Type B pancreatic cell (in vitro differentiated cells): ENCODE results near the gene SLC13A2. TPM values are rescaled to one million over a fixed set of nuclear protein-coding genes. Genes with fewer than 3 reads are reported as not detected.

Experiments
- DNase-seq: peaks from one replicate; pipeline ENCODE4 v3.0.0; 2021; ENCODE audit warnings: mixed read lengths; ENCODE audit not compliant: unreplicated experiment; ENCODE audit errors: extremely low spot score
- H3K27ac Mint-ChIP-seq: 2 replicates; pipeline ENCODE4 v1.8.0; 2021; ENCODE audit warnings: mild to moderate bottlenecking, mixed read lengths
- H3K27me3 Mint-ChIP-seq: 2 replicates; pipeline ENCODE4 v1.8.0; 2021; ENCODE audit warnings: mixed read lengths
- H3K36me3 Mint-ChIP-seq: 2 replicates; pipeline ENCODE4 v1.8.0; 2021; ENCODE audit warnings: mixed read lengths
- H3K4me1 Mint-ChIP-seq: one replicate; pipeline ENCODE4 v1.8.0; 2021; ENCODE audit warnings: mixed read lengths; ENCODE audit not compliant: unreplicated experiment
- H3K4me3 Mint-ChIP-seq: 2 replicates; pipeline ENCODE4 v1.8.0; 2021; ENCODE audit warnings: mild to moderate bottlenecking, mixed read lengths
- H3K9me3 Mint-ChIP-seq: 2 replicates; pipeline ENCODE4 v1.8.0; 2021; ENCODE audit warnings: mixed read lengths
- CTCF ChIP-seq: fragments of 200-600 bp; sonication (generic); conservative IDR thresholded peaks from 2 replicates; pipeline ENCODE4 v1.5.0; 2021; ENCODE audit warnings: antibody characterized with exemption, mild to moderate bottlenecking
- total RNA-seq: library from RNA; stranded (reverse); gene quantifications from 2 replicates; pipeline ENCODE4 v1.2.1, GENCODE V29; 2021; ENCODE audit warnings: low replicate concordance

Gene SLC13A2
- total RNA-seq, 1 donor from 2014 or later: 1.2 TPM

- Mint-ChIP-seq H3K4me3 (no peak overlapping the region), H3K27me3 (peaks cover 19% of the 10 kb centered on the region), H3K36me3 (no peaks in the 10 kb centered on the region), H3K27ac (no peak overlapping the region), H3K9me3 (no peaks in the 10 kb centered on the region), H3K4me1 (peaks cover 19% of the 10 kb centered on the region)
- no peak for DNase-seq
- TF ChIP-seq CTCF: no peak
Measured at GRCh38 chr17:28511858-28512461, 38.5 kb downstream of the SLC13A2 start.

- DNase-seq: no peak
- H3K36me3 Mint-ChIP-seq: no peaks in the 10 kb centered on the region
- no peak overlapping the region for H3K4me3 Mint-ChIP-seq
- no peak for TF ChIP-seq CTCF
- no peaks in the 10 kb centered on the region for H3K9me3 Mint-ChIP-seq
- no peak overlapping the region for H3K27ac Mint-ChIP-seq
- peaks cover 15% of the 10 kb centered on the region for H3K4me1 Mint-ChIP-seq
- peaks cover 16% of the 10 kb centered on the region for H3K27me3 Mint-ChIP-seq
Measured at GRCh38 chr17:28513476-28513875, 40.0 kb downstream of the SLC13A2 start.

- Mint-ChIP-seq H3K27me3 (peaks cover 15% of the 10 kb centered on the region), H3K4me1 (peaks cover 7% of the 10 kb centered on the region), H3K4me3 (no peak overlapping the region), H3K36me3 (no peaks in the 10 kb centered on the region), H3K9me3 (no peaks in the 10 kb centered on the region), H3K27ac (no peak overlapping the region)
- no peak for TF ChIP-seq CTCF
- no peak for DNase-seq
Measured at GRCh38 chr17:28514561-28515002, 41.1 kb downstream of the SLC13A2 start.

GRCh38 chr17:28515518-28515917, 42.1 kb downstream of the SLC13A2 start:
- no peaks in the 10 kb centered on the region for H3K9me3 Mint-ChIP-seq
- no peak for TF ChIP-seq CTCF
- no peaks in the 10 kb centered on the region for H3K4me1 Mint-ChIP-seq
- peaks cover 10% of the 10 kb centered on the region for H3K27me3 Mint-ChIP-seq
- DNase-seq: no peak
- H3K4me3 Mint-ChIP-seq: no peak overlapping the region
- no peak overlapping the region for H3K27ac Mint-ChIP-seq
- no peaks in the 10 kb centered on the region for H3K36me3 Mint-ChIP-seq

GRCh38 chr17:28518132-28518531, 44.7 kb downstream of the SLC13A2 start:
- H3K27ac Mint-ChIP-seq: no peak overlapping the region
- H3K36me3 Mint-ChIP-seq: no peaks in the 10 kb centered on the region
- peaks cover 7% of the 10 kb centered on the region for H3K27me3 Mint-ChIP-seq
- DNase-seq: no peak
- no peak overlapping the region for H3K4me3 Mint-ChIP-seq
- no peak for TF ChIP-seq CTCF
- H3K4me1 Mint-ChIP-seq: peaks cover 9% of the 10 kb centered on the region
- H3K9me3 Mint-ChIP-seq: no peaks in the 10 kb centered on the region
